Ovary (tissue), 9 donors: Measurements from ENCODE around the gene SIK3. TPM values are rescaled to one million over a fixed set of nuclear protein-coding genes. Genes with fewer than 3 reads are reported as not detected.

Source experiments
- DNase-seq, 5 donors: peaks; one replicate each; pipeline ENCODE4 v3.0.0-alpha.2; 2019 to 2020
- H3K27ac ChIP-seq, 2 donors: fragments of 200-600 bp; one replicate each; pipeline versions ENCODE4 v1.5.1 to v1.8.0; 2019 to 2022
- H3K27me3 ChIP-seq: fragments of 200-600 bp; one replicate; pipeline ENCODE4 v1.8.0; 2022
- H3K36me3 ChIP-seq: fragments of 200-600 bp; sonication (generic); one replicate; pipeline ENCODE4 v1.5.1; 2019
- H3K4me1 ChIP-seq: one replicate; pipeline ENCODE4 v1.8.1; 2013; ENCODE audit warnings: mild to moderate bottlenecking, moderate library complexity; ENCODE audit not compliant: insufficient read depth
- H3K4me3 ChIP-seq: fragments of 200-600 bp; sonication (generic); one replicate; pipeline ENCODE4 v1.5.1; 2017
- H3K9me3 ChIP-seq, 2 donors: fragments of 200-600 bp in 1 of 2; sonication (generic) in 1 of 2; one replicate each; pipeline versions ENCODE4 v1.5.1 to v1.8.1; 2013 to 2019; ENCODE audit warnings: mild to moderate bottlenecking in 1 of 2, moderate library complexity in 1 of 2
- EP300 ChIP-seq: sonication (generic); formaldehyde crosslinking; IDR thresholded peaks from one replicate; pipeline ENCODE4 v1.6.1; 2017; ENCODE audit warnings: antibody characterized with exemption
- POLR2A ChIP-seq: fragments of 450-650 bp; IDR thresholded peaks from one replicate; pipeline ENCODE4 v1.6.1; 2017; ENCODE audit warnings: antibody characterized with exemption, mild to moderate bottlenecking, moderate library complexity
- WGBS, 3 donors: extraction: QIAGEN DNeasy Blood & Tissue Kit in 1 of 3; methylation state at CpG; one replicate each; pipeline versions ENCODE4 v1.1.5 to v1.1.7; 2013 to 2017; 5-methylcytosine and 5-hydroxymethylcytosine counted together
- intact Hi-C, 4 donors: fragments of 100-400 bp; cut with DNase I; formaldehyde crosslinking; loops; one replicate each; pipeline versions ENCODE4 v1.11.0 to v1.15.1; 2022 to 2023
- polyA plus RNA-seq, 2 donors: library from polyadenylated mRNA; stranded (reverse); fragments of 200-250 nt in 1 of 2; fragments of 350-450 nt in 1 of 2; fragmentation: Illumina TruSeq in 1 of 2; extraction: RNeasy Lipid Tissue Mini Kit (QIAGEN cat#74804) in 1 of 2; gene quantifications; one replicate each; pipeline ENCODE4 v1.2.3, GENCODE V29; 2013 to 2014
- total RNA-seq, 7 donors: library from RNA; depleted of rRNA in 2 of 7; stranded (reverse); fragments of >200 nt in 2 of 7; fragmentation: NEBNext Ultra II Directional in 3 of 7; extraction: Animal tissue kit (Norgen Biotek cat#: 25700) in 3 of 7; gene quantifications; one replicate each; pipeline versions ENCODE4 v1.1.0 to v1.2.4, GENCODE V29; 2016 to 2023
- TF ChIP-seq, protein P1 (sequence below), 3 donors: fragments of 450-650 bp in 2 of 3; fragments of 200-600 bp in 1 of 3; IDR thresholded peaks; one replicate each; pipeline versions ENCODE4 v1.5.1 to v1.8.0; 2016 to 2022; ENCODE audit warnings: antibody characterized with exemption in 3 of 3, mild to moderate bottlenecking in 1 of 3
- donor health status: DM: no; HTN: no; CAD: no; lungs with moderate emphysema.
- donor health status: DM: no; HTN: no; CAD: no.
- donor health status: Bipolar disorder and iron deficiency.
- donor health status: DM: yes; HTN: yes; CAD: no.
- donor health status: DM: no; HTN: no; CAD: no.
- donor health status: DM: yes; HTN: yes; CAD: no.

SIK3 gene
- total and polyA plus RNA-seq, 9 donors, result 18.3 to 134 (median 56.2) TPM

DNA sequence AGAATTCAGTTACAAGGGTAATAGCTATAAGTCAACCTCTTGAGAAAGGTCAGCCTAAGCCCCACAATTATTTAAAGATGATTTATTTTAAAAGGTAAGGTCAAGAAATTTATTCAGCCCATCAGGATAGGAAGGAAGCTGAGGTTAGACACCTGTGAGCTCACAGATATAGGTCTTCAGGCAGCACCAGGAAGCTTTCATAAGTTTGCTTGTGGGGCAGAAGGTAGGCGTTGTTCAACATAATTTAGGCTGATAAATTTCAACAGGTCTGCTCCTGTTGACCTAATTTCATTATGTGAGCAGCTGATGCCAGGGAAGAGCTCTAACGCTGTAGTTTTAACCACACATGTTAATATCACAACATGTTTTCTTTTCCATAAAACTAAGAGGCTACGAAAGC lies 142.7 kb downstream of the SIK3 start:
- no peak overlapping the region for H3K4me3 ChIP-seq
- H3K27me3 ChIP-seq, result no peaks in the 10 kb centered on the region
- no peaks in the 10 kb centered on the region for H3K9me3 ChIP-seq
- H3K27ac ChIP-seq, result no peak overlapping the region
- 79 to 93% (median 91%) methylated on average over 3 of the region's 3 CpGs for WGBS, 3 donors
- H3K4me1 ChIP-seq, result peaks cover 1% of the 10 kb centered on the region
- TF ChIP-seq EP300, result no peak
- TF ChIP-seq, protein P1, sequence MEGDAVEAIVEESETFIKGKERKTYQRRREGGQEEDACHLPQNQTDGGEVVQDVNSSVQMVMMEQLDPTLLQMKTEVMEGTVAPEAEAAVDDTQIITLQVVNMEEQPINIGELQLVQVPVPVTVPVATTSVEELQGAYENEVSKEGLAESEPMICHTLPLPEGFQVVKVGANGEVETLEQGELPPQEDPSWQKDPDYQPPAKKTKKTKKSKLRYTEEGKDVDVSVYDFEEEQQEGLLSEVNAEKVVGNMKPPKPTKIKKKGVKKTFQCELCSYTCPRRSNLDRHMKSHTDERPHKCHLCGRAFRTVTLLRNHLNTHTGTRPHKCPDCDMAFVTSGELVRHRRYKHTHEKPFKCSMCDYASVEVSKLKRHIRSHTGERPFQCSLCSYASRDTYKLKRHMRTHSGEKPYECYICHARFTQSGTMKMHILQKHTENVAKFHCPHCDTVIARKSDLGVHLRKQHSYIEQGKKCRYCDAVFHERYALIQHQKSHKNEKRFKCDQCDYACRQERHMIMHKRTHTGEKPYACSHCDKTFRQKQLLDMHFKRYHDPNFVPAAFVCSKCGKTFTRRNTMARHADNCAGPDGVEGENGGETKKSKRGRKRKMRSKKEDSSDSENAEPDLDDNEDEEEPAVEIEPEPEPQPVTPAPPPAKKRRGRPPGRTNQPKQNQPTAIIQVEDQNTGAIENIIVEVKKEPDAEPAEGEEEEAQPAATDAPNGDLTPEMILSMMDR (IDR thresholded peaks at IDR 0.05), result no peak
- no peak for TF ChIP-seq POLR2A
- DNase-seq, result no peak
- intact Hi-C loops, result no loop called here
- H3K36me3 ChIP-seq, result no peaks in the 10 kb centered on the region

DNA sequence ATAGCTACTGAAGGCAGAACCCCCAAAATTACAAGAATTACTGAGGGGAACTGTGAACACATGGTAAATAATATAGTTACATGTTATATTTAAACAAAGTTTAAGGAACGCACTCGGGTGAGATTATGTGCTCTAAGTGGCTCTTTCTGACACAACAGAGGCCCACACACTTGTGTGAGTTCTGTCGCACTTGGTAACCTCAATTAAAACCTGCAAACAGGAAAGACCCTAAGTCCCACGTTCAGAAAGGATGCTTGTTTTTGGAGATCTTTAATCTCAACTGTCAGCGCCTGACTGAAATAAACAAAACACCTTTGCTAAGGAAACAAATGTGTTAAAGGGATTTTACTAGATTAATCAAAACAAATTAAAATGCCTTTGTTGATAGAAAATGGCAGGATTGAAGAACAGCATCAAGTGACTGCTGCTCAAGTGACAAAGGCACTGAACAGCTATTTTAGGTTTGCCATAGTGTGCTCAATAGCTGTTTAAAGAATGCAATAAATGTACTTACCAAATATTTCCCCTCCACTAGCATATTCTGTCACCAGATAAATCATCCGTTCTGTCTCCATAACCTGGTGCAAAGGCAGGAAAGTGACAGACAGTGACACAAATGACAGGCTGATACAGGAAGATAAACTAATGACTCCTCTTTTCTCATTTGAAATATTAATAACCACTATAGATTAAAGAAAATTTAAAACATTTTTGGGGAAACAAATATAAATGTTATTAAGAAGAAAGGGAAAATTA lies 144.5 kb downstream of the SIK3 start:
- Histone ChIP-seq H3K36me3 (no peaks in the 10 kb centered on the region), H3K9me3 (no peaks in the 10 kb centered on the region), H3K4me3 (no peak overlapping the region), H3K4me1 (peaks cover 1% of the 10 kb centered on the region), H3K27ac (no peak overlapping the region), H3K27me3 (no peaks in the 10 kb centered on the region)
- intact Hi-C loops, result no loop called here
- TF ChIP-seq POLR2A, result no peak
- no peak for TF ChIP-seq EP300
- TF ChIP-seq, protein P1 (IDR thresholded peaks at IDR 0.05), result no peak
- 80 to 86% (median 82%) methylated on average over 6 of the region's 6 CpGs for WGBS, 3 donors
- no peak for DNase-seq

DNA sequence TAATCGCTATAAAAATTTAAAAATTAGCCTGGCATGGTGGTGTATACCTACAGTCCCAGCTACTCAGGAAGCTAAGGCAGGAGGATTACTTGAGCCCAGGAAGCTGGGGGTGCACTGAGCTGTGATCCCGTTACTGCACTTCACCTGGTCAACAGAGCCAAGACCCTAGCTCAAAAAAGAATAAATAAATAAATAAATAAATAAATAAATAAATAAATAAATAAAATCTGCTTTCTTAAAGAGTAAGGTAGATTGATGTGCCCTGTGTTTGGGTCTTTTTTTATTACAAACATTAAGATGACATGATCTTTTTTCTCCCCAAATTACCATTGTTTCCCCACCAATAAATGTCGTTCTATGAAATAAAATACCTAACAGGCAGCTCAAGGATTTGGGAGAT lies 146.5 kb downstream of the SIK3 start:
- Histone ChIP-seq H3K36me3 (no peaks in the 10 kb centered on the region), H3K27ac (no peak overlapping the region), H3K27me3 (no peaks in the 10 kb centered on the region), H3K4me1 (peaks cover 1% of the 10 kb centered on the region), H3K4me3 (no peak overlapping the region), H3K9me3 (no peaks in the 10 kb centered on the region)
- no peak for TF ChIP-seq POLR2A
- TF ChIP-seq, protein P1 (IDR thresholded peaks at IDR 0.05), result no peak
- no peak for TF ChIP-seq EP300
- intact Hi-C loops, result no loop called here
- WGBS, 3 donors, result 96 to 97% (median 97%) methylated on average over 3 of the region's 3 CpGs
- DNase-seq, result no peak

DNA sequence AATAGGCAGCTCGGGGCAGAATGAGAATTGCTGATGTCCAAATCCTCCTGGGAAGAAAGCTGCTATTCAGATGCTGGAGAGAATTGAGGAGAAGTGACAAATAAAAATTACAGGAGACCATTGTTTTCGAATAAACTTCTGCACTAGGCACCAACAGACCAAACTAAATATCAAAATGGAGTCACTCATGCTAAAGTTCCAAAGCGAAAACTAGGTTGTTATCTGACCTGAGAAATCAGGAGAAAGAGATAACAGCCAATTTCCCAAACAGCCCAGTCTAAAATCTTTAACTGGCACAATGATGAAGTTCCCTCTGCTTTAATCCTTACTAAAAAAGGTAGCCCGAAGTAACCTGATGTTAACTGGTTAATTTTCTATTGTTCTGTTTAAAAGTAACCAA lies 148.0 kb downstream of the SIK3 start:
- DNase-seq, result no peak
- H3K4me1 ChIP-seq, result peaks cover 1% of the 10 kb centered on the region
- H3K9me3 ChIP-seq, result no peaks in the 10 kb centered on the region
- no peaks in the 10 kb centered on the region for H3K36me3 ChIP-seq
- no peak overlapping the region for H3K27ac ChIP-seq
- no peaks in the 10 kb centered on the region for H3K27me3 ChIP-seq
- 93 to 98% (median 97%) methylated on average over 4 of the region's 4 CpGs for WGBS, 3 donors
- H3K4me3 ChIP-seq, result no peak overlapping the region
- TF ChIP-seq, protein P1 (IDR thresholded peaks at IDR 0.05), result no peak
- TF ChIP-seq POLR2A (no peak), EP300 (no peak)
- intact Hi-C loops, result no loop called here
